Keratinocyte (primary cell): ENCODE measurements around the gene ATP6V0E1. TPM values are rescaled to one million over a fixed set of nuclear protein-coding genes. Genes with fewer than 3 reads are reported as not detected.

Source experiments
- DNase-seq: peaks from one replicate; pipeline ENCODE4 v3.0.0-alpha.2; 2011; ENCODE audit warnings: low read depth, missing footprints, low spot score
- FAIRE-seq: peaks from 2 replicates; lab custom pipeline; 2011; peaks lifted over from hg19 to GRCh38; lab: Jason Lieb, UNC
- H2AFZ ChIP-seq: 2 replicates; pipeline ENCODE4 v1.6.0; 2012; ENCODE audit warnings: low read length, control low read depth, inconsistent platforms; ENCODE audit not compliant: control insufficient read depth
- H3K27ac ChIP-seq: 2 replicates; pipeline ENCODE4 v1.5.1; 2011; ENCODE audit warnings: low read length; ENCODE audit not compliant: control insufficient read depth, insufficient read depth
- H3K27me3 ChIP-seq: 3 replicates; pipeline ENCODE4 v1.6.0; 2011; ENCODE audit warnings: low read length; ENCODE audit not compliant: control insufficient read depth, insufficient read depth; ENCODE audit errors: extremely low read depth
- H3K36me3 ChIP-seq, 2 experiments: 2 replicates in 1 of 2; 3 replicates in 1 of 2; pipeline ENCODE4 v1.5.1; 2011; ENCODE audit warnings: low read length in 2 of 2, mild to moderate bottlenecking in 1 of 2; ENCODE audit not compliant: control insufficient read depth in 2 of 2, insufficient read depth in 2 of 2; ENCODE audit errors: extremely low read depth in 1 of 2
- H3K4me1 ChIP-seq: 3 replicates; pipeline ENCODE4 v1.5.1; 2011; ENCODE audit warnings: low read length; ENCODE audit not compliant: control insufficient read depth, insufficient read depth; ENCODE audit errors: extremely low read depth
- H3K4me2 ChIP-seq: 3 replicates; pipeline ENCODE4 v1.6.0; 2011; ENCODE audit warnings: low read depth, low read length; ENCODE audit not compliant: control insufficient read depth, insufficient read depth; ENCODE audit errors: extremely low read depth
- H3K4me3 ChIP-seq, 3 experiments: fragments of 200-600 bp in 1 of 3; sonication (generic) in 1 of 3; 2 replicates in 2 of 3; 3 replicates in 1 of 3; pipeline ENCODE4 v1.5.1; 2011 to 2016; ENCODE audit warnings: low read length in 3 of 3, mild to moderate bottlenecking in 3 of 3, control low read depth in 2 of 3, inconsistent platforms in 1 of 3, low read depth in 1 of 3, mixed read lengths in 1 of 3, mixed run types in 1 of 3, moderate library complexity in 1 of 3; ENCODE audit not compliant: control insufficient read depth in 2 of 3, insufficient read depth in 2 of 3; ENCODE audit errors: extremely low read depth in 1 of 3
- H3K79me2 ChIP-seq: 2 replicates; pipeline ENCODE4 v1.6.0; 2012; ENCODE audit warnings: low read length; ENCODE audit not compliant: control insufficient read depth, insufficient read depth
- H3K9ac ChIP-seq: 3 replicates; pipeline ENCODE4 v1.6.0; 2011; ENCODE audit warnings: low read length; ENCODE audit not compliant: control insufficient read depth, insufficient read depth; ENCODE audit errors: extremely low read depth
- H3K9me1 ChIP-seq: 3 replicates; pipeline ENCODE4 v1.6.0; 2011; ENCODE audit warnings: low read length; ENCODE audit not compliant: control insufficient read depth, insufficient read depth; ENCODE audit errors: extremely low read depth
- H3K9me3 ChIP-seq: 2 replicates; pipeline ENCODE4 v1.5.1; 2012; ENCODE audit warnings: low read depth, low read length; ENCODE audit not compliant: control insufficient read depth
- H4K20me1 ChIP-seq: 3 replicates; pipeline ENCODE4 v1.6.0; 2011; ENCODE audit warnings: low read length; ENCODE audit not compliant: control insufficient read depth, insufficient read depth; ENCODE audit errors: extremely low read depth
- dilution Hi-C: fragments of 300-500 bp; cut with MboI; formaldehyde crosslinking; loops from one replicate; pipeline ENCODE4 v1.7.0; 2020; ENCODE audit warnings: low sequenced_read_pairs; ENCODE audit not compliant: extremely low pct_ligation_motif_present
- polyA plus RNA-seq, 5 experiments: library from polyadenylated mRNA; depleted of rRNA in 3 of 5; stranded (reverse) in 3 of 5; stranded (forward) in 1 of 5; unstranded in 1 of 5; fragments of >200 nt; gene quantifications; 1 replicate in 1 of 5; 2 replicates in 3 of 5; 3 replicates in 1 of 5; pipeline versions ENCODE4 v1.2.1 to v1.2.3, GENCODE V29; 2011 to 2012; ENCODE audit warnings: missing spikeins in 2 of 5, low read depth in 1 of 5, low replicate concordance in 1 of 5
- small RNA-seq, 3 experiments: library from RNA; depleted of rRNA; stranded (forward); fragments of <200 nt; gene quantifications; one replicate each; pipeline ENCODE3, GENCODE V24; 2012; ENCODE audit warnings: low read depth in 3 of 3, low replicate concordance in 1 of 3; ENCODE audit not compliant: insufficient read length in 3 of 3
- TF ChIP-seq, protein P1 (sequence below), 3 experiments: IDR thresholded peaks in 1 of 3; conservative IDR thresholded peaks in 1 of 3; optimal IDR thresholded peaks in 1 of 3; 2 replicates in 2 of 3; 3 replicates in 1 of 3; pipeline versions ENCODE3 to v1.5.1; 2011; ENCODE audit warnings: low read length in 3 of 3, mild to moderate bottlenecking in 3 of 3, moderate library complexity in 2 of 3, control low read depth in 1 of 3, inconsistent platforms in 1 of 3; ENCODE audit not compliant: insufficient read depth in 2 of 3; ENCODE audit errors: extremely low read depth in 1 of 3

The ATP6V0E1 gene
- polyA plus RNA-seq, 1 donor (not counting 4 experiments of a cell fraction or from before 2014, with no cell fraction given) = 533 TPM

DNA sequence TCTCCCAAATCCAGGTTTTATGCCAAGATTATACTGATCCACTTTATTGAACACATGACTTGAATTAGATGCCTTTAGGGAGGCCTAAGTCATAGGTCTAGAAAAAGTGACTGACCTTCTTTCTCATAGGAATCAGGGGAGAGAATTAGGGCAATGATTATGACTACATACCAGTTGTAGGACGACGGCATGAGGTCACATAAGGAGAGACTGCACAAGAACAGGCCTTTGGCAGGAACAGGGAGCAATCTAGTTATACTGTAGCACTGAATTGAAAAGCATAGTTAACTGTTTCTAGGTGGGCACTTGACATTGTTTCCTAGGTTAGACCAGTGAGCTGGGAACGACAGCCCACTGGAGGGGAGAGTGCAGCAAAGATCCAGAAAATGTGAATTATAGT lies 95.3 kb downstream of the ATP6V0E1 start:
- no peak overlapping the region for H3K9ac ChIP-seq
- no peak overlapping the region for H3K4me2 ChIP-seq
- no peaks in the 10 kb centered on the region for H4K20me1 ChIP-seq
- H3K36me3 ChIP-seq = no peaks in the 10 kb centered on the region
- H3K9me3 ChIP-seq = no peaks in the 10 kb centered on the region
- H3K27me3 ChIP-seq = no peaks in the 10 kb centered on the region
- dilution Hi-C loops = no loop called here
- FAIRE-seq (no peak), DNase-seq (no peak)
- no peaks in the 10 kb centered on the region for H3K79me2 ChIP-seq
- no peak overlapping the region for H2AFZ ChIP-seq
- H3K4me1 ChIP-seq = no peaks in the 10 kb centered on the region
- TF ChIP-seq, protein P1, sequence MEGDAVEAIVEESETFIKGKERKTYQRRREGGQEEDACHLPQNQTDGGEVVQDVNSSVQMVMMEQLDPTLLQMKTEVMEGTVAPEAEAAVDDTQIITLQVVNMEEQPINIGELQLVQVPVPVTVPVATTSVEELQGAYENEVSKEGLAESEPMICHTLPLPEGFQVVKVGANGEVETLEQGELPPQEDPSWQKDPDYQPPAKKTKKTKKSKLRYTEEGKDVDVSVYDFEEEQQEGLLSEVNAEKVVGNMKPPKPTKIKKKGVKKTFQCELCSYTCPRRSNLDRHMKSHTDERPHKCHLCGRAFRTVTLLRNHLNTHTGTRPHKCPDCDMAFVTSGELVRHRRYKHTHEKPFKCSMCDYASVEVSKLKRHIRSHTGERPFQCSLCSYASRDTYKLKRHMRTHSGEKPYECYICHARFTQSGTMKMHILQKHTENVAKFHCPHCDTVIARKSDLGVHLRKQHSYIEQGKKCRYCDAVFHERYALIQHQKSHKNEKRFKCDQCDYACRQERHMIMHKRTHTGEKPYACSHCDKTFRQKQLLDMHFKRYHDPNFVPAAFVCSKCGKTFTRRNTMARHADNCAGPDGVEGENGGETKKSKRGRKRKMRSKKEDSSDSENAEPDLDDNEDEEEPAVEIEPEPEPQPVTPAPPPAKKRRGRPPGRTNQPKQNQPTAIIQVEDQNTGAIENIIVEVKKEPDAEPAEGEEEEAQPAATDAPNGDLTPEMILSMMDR (optimal IDR thresholded peaks at IDR 0.05 in 1 of 3, IDR thresholded peaks at IDR 0.05 in 1 of 3, conservative IDR thresholded peaks at IDR 0.05 in 1 of 3; ENCODE audit: extremely low read depth in 1 of 3, insufficient read depth in 2 of 3, low read length in 3 of 3) = no peak
- H3K27ac ChIP-seq = no peak overlapping the region
- no peak overlapping the region for H3K4me3 ChIP-seq
- no peaks in the 10 kb centered on the region for H3K9me1 ChIP-seq

Small RNAs within 50 kb of the gene (small RNA-seq; reads per million reads assigned to genes)
- gene RF00019 (0 reads per million in 3 experiments), gene SNORA74B (1.3 to 62.7 (median 20.1) reads per million in 3 experiments)

Other genes with a start within 250 kb of the ATP6V0E1 start
- 10.4 to 303 TPM (median 174 TPM) in 3 replicates for gene DUSP1, start 212.6 kb upstream of the ATP6V0E1 start, polyA plus RNA-seq
- 89.5 to 105 TPM (median 93.4 TPM) in 3 replicates for gene ERGIC1, start 149.5 kb upstream of the ATP6V0E1 start, polyA plus RNA-seq
- gene RPL26L1, start 24.3 kb upstream of the ATP6V0E1 start, polyA plus RNA-seq = 89.8 to 111 TPM (median 102 TPM) in 3 replicates
- gene CREBRF, start 72.6 kb downstream of the ATP6V0E1 start, polyA plus RNA-seq = 1.8 to 5.0 TPM (median 4.1 TPM) in 3 replicates
- 14.1 to 18.2 TPM (median 14.3 TPM) in 3 replicates for gene BNIP1, start 160.8 kb downstream of the ATP6V0E1 start, polyA plus RNA-seq